HEK293T (cell line): ENCODE results near the gene BST1.

Experiments
- CTCF ChIA-PET: fragments of 350-600 bp; formaldehyde crosslinking; extraction: SDS; loops from one replicate; lab custom pipeline; 2021; ENCODE audit warnings: antibody characterized with exemption, inconsistent platforms; lab: Yijun Ruan, JAX
- POLR2A ChIA-PET: fragments of 350-600 bp; formaldehyde crosslinking; extraction: SDS; loops from one replicate; lab custom pipeline; 2020; ENCODE audit warnings: antibody characterized with exemption, inconsistent platforms; lab: Yijun Ruan, JAX
- DNase-seq: peaks from one replicate; pipeline ENCODE4 v3.0.0; 2012; ENCODE audit warnings: mixed read lengths; ENCODE audit errors: extremely low spot score
- ARNT ChIP-seq: fragments of 450-650 bp; IDR thresholded peaks from 2 replicates; pipeline ENCODE4 v1.6.1; 2017; ENCODE audit warnings: mild to moderate bottlenecking
- BHLHE40 ChIP-seq: fragments of 450-650 bp; IDR thresholded peaks from 2 replicates; pipeline ENCODE4 v1.6.1; 2016; ENCODE audit warnings: mild to moderate bottlenecking, moderate library complexity, borderline replicate concordance
- CTBP1 ChIP-seq: fragments of 450-650 bp; IDR thresholded peaks from 2 replicates; pipeline ENCODE4 v1.6.1; 2016; ENCODE audit warnings: borderline replicate concordance
- ELF4 ChIP-seq: fragments of 450-650 bp; IDR thresholded peaks from 2 replicates; pipeline ENCODE4 v1.6.1; 2017; ENCODE audit warnings: antibody characterized with exemption
- FOXA1 ChIP-seq: fragments of 450-650 bp; IDR thresholded peaks from 2 replicates; pipeline ENCODE4 v1.6.1; 2016; ENCODE audit warnings: mild to moderate bottlenecking
- FOXK2 ChIP-seq: fragments of 450-650 bp; IDR thresholded peaks from 2 replicates; pipeline ENCODE4 v1.6.1; 2016; ENCODE audit warnings: mild to moderate bottlenecking
- FOXM1 ChIP-seq: fragments of 450-650 bp; IDR thresholded peaks from 2 replicates; pipeline ENCODE4 v1.6.1; 2017; ENCODE audit warnings: mild to moderate bottlenecking, borderline replicate concordance
- HDGF ChIP-seq: fragments of 450-650 bp; IDR thresholded peaks from 2 replicates; pipeline ENCODE4 v1.6.1; 2017; ENCODE audit warnings: antibody characterized with exemption, borderline replicate concordance
- L3MBTL2 ChIP-seq: fragments of 450-650 bp; conservative IDR thresholded peaks from 2 replicates; pipeline ENCODE4 v1.6.1; 2016; ENCODE audit warnings: mild to moderate bottlenecking
- LEF1 ChIP-seq: fragments of 450-650 bp; IDR thresholded peaks from 2 replicates; pipeline ENCODE4 v1.6.1; 2017; ENCODE audit warnings: mild to moderate bottlenecking, borderline replicate concordance
- NFRKB ChIP-seq: fragments of 450-650 bp; IDR thresholded peaks from 2 replicates; pipeline ENCODE4 v1.6.1; 2016; ENCODE audit warnings: mild to moderate bottlenecking, moderate library complexity
- PKNOX1 ChIP-seq: fragments of 450-650 bp; IDR thresholded peaks from 2 replicates; pipeline ENCODE4 v1.6.1; 2016
- SP1 ChIP-seq: fragments of 450-650 bp; IDR thresholded peaks from 2 replicates; pipeline ENCODE4 v1.6.1; 2017
- SUZ12 ChIP-seq: fragments of 450-650 bp; IDR thresholded peaks from 2 replicates; pipeline ENCODE4 v1.6.1; 2016; ENCODE audit warnings: mild to moderate bottlenecking
- TARDBP ChIP-seq: fragments of 450-650 bp; IDR thresholded peaks from 2 replicates; pipeline ENCODE4 v1.6.1; 2016
- ZNF384 ChIP-seq: fragments of 450-650 bp; IDR thresholded peaks from 2 replicates; pipeline ENCODE4 v1.6.1; 2016

Gene BST1

GRCh38 chr4:15738877-15739276 lies 36.0 kb downstream of the BST1 start:
- TF ChIP-seq PKNOX1 (no peak), NFRKB (no peak), ZNF384 (no peak), TARDBP (no peak), FOXA1 (no peak), SP1 (no peak), L3MBTL2 (no peak), ARNT (no peak), CTBP1 (no peak), HDGF (no peak), LEF1 (no peak), SUZ12 (no peak), BHLHE40 (no peak), FOXK2 (no peak), ELF4 (no peak), FOXM1 (no peak)
- DNase-seq = no peak
- POLR2A ChIA-PET = no interaction called here
- CTCF ChIA-PET = no interaction called here

GRCh38 chr4:15740764-15741404 lies 38.0 kb downstream of the BST1 start:
- ChIA-PET POLR2A (no interaction called here), CTCF (no interaction called here)
- TF ChIP-seq LEF1 (no peak), ELF4 (no peak)
- no peak for DNase-seq

- POLR2A ChIA-PET = no interaction called here
- CTCF ChIA-PET = interaction anchor here (0.6 kb wide), 1 partner anchor 92 kb away, joined by 3 read pairs; no protein-coding TSS in a partner anchor
- no peak for DNase-seq
- TF ChIP-seq ELF4 = no peak
Measured at GRCh38 chr4:15742083-15742582, 39.3 kb downstream of the BST1 start.

GRCh38 chr4:15742637-15743036 lies 39.8 kb downstream of the BST1 start:
- ChIA-PET CTCF (no interaction called here), POLR2A (no interaction called here)
- no peak for DNase-seq
- no peak for TF ChIP-seq HDGF
- no peak for TF ChIP-seq FOXM1
- no peak for TF ChIP-seq NFRKB
- TF ChIP-seq SUZ12 = no peak
- no peak for TF ChIP-seq SP1
- no peak for TF ChIP-seq ZNF384
- TF ChIP-seq CTBP1 = no peak
- no peak for TF ChIP-seq FOXK2
- no peak for TF ChIP-seq BHLHE40
- TF ChIP-seq FOXA1 = no peak
- no peak for TF ChIP-seq PKNOX1
- TF ChIP-seq ELF4 = no peak
- no peak for TF ChIP-seq LEF1
- no peak for TF ChIP-seq ARNT

- TF ChIP-seq SUZ12 (no peak), LEF1 (no peak), TARDBP (no peak)
- POLR2A ChIA-PET = interaction anchor here (1.0 kb wide), 1 partner anchor 62 kb away, joined by 3 read pairs; the partner anchor contains the start of gene FAM200B
- CTCF ChIA-PET = interaction anchor here (1.0 kb wide), 1 partner anchor 61 kb away, joined by 5 read pairs; no protein-coding TSS in a partner anchor
- no peak for DNase-seq
Measured at GRCh38 chr4:15744016-15744545, 41.2 kb downstream of the BST1 start.

- ChIA-PET CTCF (no interaction called here), POLR2A (no interaction called here)
- DNase-seq = no peak
- TF ChIP-seq PKNOX1 (no peak), SUZ12 (no peak), FOXA1 (no peak), NFRKB (no peak)
Measured at GRCh38 chr4:15746110-15746509, 43.2 kb downstream of the BST1 start.

GRCh38 chr4:15749001-15749400 lies 46.1 kb downstream of the BST1 start:
- TF ChIP-seq LEF1 (no peak), FOXK2 (no peak), BHLHE40 (no peak), ZNF384 (no peak), PKNOX1 (no peak), CTBP1 (no peak)
- CTCF ChIA-PET = no interaction called here

More at GRCh38 chr4:15749001-15749400, 46.1 kb downstream of the BST1 start:
- POLR2A ChIA-PET = no interaction called here
- DNase-seq = no peak
